LNCAP (cell line): ENCODE measurements around the gene GCA.

Source experiments
- TF ChIP-seq, protein P1 (sequence below): fragments of 450-650 bp; IDR thresholded peaks from 2 replicates; pipeline ENCODE4 v1.5.1; 2017; ENCODE audit warnings: mild to moderate bottlenecking

The GCA gene

DNA sequence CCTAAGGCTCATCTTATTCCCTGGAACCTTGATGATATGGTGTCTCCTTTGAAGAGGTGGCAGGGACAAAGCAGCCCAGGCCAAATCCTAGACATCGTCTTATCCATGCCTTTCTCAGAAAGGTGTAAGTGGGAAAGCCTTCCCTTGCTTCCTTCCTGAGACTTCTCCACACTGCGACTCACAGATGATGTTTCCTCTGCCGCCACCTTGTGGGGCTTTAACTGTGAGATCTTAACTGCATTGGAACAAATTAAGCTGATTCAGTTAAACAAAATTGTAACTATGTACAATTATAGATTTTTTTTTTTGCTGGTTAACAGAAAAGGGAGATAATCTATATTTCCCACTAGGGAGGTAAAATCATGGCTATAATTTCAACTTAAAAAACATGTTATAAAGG, 10.0 kb upstream of the GCA start:
- TF ChIP-seq, protein P1, sequence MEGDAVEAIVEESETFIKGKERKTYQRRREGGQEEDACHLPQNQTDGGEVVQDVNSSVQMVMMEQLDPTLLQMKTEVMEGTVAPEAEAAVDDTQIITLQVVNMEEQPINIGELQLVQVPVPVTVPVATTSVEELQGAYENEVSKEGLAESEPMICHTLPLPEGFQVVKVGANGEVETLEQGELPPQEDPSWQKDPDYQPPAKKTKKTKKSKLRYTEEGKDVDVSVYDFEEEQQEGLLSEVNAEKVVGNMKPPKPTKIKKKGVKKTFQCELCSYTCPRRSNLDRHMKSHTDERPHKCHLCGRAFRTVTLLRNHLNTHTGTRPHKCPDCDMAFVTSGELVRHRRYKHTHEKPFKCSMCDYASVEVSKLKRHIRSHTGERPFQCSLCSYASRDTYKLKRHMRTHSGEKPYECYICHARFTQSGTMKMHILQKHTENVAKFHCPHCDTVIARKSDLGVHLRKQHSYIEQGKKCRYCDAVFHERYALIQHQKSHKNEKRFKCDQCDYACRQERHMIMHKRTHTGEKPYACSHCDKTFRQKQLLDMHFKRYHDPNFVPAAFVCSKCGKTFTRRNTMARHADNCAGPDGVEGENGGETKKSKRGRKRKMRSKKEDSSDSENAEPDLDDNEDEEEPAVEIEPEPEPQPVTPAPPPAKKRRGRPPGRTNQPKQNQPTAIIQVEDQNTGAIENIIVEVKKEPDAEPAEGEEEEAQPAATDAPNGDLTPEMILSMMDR = peak; percentile 54; the same call in 1 of the 2 replicates

DNA sequence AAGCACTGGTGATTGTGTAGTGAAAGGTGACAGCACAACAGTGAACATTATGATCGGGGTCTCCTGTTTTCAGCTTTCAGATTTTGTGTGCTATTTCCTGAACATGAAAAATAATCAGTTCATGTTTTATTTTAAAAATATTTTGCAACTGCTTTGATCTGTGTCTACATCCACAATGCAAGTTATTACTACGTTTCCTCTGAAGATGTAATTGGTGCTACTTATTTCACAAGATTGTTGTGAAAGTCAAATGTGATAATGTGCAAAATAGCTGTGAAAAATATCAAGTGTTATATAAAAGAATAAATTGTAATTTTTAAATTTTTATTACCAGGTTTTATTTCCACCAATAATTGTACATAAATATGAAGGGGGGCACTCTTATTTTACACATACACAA, 6.1 kb upstream of the GCA start:
- TF ChIP-seq, protein P1 = no peak

DNA sequence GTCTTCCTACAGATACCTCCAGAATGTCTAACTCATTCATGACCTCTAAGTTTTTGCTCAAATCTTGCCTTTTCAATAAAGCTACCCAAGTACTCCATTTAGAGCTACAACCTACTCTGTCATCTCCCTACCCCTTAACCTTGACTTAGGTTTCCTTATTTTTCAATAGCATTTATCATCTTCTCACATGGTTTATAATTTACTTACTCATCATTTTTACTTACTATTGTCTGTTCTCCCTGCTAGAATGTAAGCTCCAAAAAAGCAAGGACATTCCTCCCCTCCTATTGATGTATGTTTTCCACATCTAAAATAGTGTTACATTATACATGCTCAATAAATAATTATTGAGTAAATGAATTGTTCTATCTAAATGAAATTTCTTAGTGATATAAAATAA, 3.1 kb upstream of the GCA start:
- TF ChIP-seq, protein P1 = no peak

GRCh38 chr2:162342321-162342720, 1.6 kb upstream of the GCA start:
- TF ChIP-seq, protein P1 = no peak

- TF ChIP-seq, protein P1 = no peak
Measured at GRCh38 chr2:162342841-162343240, 1.1 kb upstream of the GCA start.

DNA sequence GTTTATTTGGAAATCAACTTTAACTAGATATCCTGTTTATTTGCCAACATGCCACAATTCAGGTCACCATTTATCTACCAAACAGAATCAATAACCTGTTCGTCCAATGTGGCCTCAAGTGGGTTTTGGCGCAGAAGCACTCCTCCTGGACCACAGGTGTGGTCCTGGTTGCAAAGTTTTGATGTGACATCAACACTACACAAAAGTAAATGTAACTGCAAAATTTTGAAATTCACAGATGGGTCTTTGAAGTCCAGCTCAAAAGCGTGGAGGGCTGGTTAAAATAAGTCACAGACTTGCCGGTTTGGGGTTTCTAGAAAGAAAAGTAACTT, 474 bp upstream of the GCA start:
- TF ChIP-seq, protein P1 = no peak

DNA sequence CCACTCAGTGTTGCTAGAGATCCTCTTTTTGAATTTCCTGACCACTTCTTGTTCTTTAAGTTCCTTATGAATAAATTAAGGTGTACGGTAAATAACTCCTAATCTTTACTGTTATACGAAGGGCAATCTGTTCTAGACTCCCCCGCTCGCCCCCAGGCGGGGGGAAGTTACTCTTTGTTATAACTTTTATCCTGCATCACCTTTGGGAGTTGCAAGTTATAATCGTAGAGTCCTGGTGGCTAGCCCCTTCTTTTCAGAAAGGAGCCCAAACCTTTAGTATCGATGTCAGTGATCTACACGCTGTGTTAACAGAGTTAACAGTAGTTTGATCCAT, 652 bp downstream of the GCA start:
- TF ChIP-seq, protein P1 = no peak

DNA sequence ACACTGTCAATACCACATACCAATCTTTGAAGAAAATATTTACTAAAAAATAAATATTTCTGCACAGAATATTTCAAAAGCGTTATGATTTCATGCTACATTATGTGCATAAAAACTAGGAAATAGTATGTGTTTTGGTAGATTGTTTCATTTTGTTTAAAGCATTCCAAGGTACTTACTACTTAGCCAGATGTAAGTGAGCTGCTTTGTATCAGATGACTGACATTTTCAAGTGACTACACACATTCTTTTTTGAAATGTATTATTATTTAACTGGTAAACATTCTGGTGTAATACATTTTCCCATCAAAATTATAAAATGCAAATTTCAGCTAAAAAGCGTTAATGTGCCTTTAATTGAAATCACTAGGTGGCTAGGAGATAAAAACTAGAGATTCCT, 21.5 kb downstream of the GCA start:
- TF ChIP-seq, protein P1 = no peak
